NCI-H524 (cell line): ENCODE results near the gene SOX21.

Experiments used
- DNase-seq, 2 experiments: peaks; one replicate each; lab custom pipeline; 2025; lab: John Stamatoyannopoulos, UW

SOX21 gene

DNA sequence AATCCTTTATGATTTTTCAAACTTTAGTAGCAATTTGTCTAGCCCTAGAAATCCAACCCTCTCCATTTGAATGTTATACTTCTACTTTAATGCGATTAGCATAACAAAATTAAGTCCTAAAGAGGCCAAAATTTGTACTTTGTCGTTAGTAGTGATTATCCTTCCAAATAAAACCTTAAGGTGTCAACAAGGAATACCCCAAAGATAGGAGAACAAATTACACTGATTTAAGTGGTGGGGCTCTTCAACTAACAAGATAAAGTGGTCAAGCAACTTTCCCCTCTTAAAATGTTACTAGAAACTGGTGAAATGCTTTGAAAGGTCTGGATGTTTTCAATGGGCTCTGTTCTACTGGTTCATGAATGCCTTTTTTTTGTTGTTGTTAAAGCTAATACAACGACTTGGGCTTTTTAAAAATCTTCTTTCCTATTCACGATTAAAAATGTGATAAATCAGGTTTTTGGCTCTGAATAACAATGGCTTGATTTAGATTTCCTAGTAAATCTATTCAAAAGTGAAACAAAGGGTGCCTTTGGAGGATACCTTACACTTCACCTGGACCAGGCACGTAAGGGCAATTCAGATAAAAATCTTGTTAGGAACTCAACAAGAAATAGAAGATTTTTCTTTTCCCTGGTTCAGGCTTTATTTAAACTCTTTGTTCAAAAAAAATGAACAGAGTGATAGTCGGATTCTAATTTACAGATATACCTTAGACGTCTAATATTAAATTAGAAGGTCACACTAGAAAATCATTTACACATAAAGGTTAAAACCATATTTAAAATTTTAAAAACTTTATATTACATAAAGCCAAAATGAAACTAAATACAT lies 3.1 kb downstream of the SOX21 start:
- DNase-seq: no peak

DNA sequence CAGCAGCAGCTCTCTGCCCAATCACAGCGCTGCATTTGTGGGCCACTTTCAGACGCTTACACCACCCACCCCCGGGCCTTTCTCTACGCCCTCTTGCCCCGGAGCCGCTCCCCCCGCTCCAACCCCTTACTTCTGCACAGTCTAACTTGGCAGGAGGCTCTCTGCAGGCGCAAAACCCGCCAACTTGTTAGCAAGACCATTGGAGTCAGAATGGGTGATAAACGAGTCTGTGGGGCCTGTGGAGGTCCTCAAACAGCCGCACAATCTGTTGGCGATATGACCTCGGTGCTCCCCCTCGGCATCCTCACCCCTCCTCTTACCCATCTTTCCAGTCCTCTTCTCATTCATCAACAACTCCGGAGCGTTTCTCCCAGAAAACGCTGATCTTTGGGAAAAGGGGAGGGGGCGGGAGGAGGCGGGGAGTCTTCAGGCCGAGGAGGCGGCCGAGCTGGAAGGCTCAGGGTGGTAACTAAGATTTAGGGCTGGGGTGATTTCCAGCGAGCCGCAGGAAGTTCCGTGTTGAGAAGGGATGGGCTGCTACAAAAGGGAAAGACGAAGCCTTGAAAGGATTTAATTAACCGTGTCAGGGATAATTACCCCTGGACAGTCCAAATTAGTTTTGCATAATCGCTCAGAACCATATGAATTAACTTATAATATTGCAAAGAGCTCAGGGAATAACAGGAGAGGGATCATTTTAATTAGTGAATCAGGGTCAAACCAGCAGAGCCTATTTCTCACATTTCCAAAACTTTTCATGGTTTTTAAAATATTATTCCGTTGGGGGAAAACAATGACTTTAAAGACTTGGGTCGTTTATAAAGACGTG lies 4.1 kb downstream of the SOX21 start:
- peak in 1 of 2 experiments; percentile 36 for DNase-seq

DNA sequence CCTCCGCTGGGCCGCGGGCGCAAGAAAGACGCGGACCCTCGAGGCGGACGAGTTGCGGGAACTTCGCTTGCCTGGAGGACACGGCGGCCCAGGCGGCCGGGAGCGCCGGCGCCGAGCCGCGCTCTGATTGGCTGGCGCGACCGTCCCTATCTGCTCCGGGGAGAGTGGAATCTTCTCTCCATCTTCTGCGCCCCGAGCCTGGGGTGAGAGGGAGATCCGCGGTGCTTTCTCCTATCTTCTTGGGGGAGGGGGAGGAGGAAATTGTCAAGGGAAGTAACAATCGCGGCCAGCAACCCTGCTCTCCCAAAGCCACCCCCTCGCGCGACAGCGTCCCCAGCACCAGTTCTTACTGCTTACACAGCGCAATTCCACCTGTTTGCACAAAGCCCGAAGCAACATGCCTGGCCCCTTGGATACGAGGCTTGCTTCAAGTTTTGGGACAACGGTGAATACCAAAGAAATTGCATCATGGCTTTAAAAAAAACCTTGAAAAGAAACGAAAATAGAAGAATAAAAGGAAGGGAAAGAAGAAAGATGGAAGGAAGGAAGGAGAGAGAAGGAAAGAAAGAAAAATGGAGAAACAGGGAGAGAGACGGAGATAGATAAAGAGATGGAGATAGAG lies 4.8 kb downstream of the SOX21 start:
- DNase-seq: peak in 1 of 2 experiments; percentile 44

DNA sequence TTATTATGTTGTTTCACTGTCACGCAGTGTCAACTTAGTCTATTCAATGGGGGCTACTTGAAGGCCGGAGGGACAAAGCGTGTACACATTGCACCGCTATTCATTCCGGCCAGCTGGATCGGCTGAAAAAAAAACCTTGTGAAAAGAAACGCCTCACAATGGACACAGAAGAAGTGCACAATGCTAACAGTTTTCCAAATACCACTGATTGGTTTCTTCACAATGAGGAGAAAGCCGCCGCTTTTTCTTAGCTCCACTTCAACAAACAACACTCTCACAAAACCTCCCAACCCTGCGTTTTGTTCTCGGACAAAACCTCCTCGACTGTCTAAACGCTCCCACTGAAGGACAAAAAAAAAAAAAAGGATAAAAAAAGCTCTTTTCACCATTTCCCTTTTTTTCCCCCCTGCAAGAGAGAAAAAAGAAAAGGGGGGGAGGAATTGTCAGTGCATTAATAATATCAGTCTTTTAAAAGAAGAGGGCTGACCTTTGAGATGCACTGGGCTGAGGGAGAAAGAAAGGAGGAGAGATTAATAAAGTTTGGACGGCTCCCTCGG lies 5.4 kb downstream of the SOX21 start:
- DNase-seq: no peak

DNA sequence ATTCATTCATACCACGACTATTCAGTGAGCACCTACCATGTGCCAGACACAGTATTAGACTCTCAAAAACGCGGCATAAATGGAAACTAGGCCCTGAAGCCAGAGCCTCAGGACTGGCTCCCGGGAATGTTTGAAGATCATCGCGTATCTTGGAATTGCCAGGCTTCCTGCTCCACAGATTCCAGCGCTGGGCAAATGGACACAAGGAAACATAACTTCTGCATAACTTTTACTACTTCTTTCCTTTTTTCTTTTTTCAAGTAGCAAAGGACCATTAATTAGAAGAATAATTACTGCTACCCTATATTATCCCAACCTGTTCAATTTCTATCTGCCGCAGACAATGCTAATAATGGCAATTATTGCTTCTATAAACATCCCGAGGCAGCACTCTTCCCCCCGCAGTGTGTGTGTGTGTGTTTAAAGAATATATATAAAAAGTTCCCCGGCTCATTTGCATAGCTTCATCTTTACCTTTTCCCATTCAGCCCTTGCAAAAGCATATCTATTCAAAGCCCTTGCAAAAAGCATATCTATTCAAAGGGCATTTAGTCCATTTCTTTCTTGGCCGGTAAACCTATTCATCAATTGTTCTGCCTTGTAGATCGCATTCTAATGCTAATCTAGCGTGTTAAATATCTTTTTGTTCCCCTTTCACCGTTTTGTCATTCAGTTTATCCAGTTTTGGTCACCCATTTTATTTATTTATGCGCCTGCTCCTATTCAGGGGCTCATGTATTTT lies 6.1 kb downstream of the SOX21 start:
- no peak for DNase-seq

DNA sequence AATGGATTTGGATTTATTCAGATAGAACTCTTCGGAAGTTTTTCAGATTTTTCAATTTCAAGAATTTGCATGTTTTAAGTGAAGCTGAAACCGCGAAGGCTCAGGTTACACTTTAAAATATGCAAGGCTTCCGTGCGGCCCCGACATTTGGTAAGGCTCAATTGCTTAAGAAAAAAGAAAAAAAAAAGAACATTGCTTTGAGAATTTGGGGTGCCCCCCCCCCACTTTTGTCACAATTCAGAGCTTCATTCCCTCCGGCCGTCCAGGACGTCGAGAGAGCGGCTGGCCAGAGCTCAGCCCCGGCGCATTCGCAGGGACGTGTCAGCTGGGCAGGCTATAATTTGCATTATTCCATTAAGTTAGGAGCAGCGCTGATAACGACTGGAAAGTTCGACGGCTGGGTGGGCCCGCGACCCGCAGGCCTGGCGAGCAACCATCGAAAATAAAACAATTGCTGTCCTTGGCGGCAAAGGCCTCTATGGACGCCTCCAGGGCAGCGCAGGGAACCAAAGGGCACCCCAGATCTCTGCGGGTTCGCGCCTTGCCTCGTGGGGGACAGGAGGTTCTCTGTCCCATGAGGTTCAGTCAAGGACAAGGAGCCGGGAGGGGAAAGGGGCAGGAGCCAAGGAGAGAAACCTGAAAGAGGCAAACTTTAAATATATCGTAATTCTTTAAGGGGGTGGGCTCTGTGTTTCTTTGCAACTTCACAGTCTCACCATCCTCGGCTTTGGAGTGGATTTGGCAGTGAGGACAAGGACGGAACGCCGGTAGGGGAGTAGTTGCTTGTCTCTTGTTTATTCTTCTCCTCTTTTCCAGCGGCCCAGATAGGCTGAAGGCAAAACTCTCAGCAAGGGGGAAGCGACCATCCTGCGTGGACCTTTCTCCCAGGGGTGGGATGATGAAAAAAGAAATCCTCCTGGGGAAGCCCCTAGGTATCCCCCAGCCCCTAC lies 7.0 kb downstream of the SOX21 start:
- no peak for DNase-seq

DNA sequence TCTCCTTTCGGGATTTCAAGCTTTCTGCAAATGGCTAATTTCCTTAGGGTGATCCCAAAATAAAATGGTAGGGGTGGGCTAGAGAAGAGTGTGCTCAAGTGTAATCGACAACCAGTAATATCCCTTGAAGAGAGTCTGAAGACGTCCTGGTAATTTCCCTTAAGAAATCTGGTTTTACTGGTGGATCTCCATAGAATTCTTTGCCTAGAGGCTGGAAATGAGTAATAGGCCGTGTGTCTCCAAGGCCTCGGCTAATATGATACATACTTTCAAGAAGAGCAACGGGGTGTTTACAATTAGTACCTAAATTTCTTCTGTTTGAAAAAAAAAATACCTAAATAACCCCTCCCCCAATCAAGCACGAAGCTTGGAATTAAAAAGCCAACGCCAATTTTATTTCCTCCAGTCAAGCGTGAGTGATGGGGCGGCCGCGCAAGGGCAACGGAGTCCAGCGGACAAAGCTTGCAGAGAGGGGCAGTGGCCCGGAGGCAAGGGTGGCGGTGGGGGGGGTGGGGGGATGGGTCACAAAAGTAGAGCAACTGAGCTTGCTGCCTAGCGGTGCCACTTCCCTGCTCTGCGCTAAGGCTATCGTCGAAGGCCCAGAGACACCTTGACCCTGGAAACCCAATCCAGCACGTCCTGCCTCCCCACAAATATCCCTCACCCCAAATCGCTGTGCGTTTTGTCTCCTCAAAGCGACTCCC lies 7.8 kb downstream of the SOX21 start:
- no peak for DNase-seq

DNA sequence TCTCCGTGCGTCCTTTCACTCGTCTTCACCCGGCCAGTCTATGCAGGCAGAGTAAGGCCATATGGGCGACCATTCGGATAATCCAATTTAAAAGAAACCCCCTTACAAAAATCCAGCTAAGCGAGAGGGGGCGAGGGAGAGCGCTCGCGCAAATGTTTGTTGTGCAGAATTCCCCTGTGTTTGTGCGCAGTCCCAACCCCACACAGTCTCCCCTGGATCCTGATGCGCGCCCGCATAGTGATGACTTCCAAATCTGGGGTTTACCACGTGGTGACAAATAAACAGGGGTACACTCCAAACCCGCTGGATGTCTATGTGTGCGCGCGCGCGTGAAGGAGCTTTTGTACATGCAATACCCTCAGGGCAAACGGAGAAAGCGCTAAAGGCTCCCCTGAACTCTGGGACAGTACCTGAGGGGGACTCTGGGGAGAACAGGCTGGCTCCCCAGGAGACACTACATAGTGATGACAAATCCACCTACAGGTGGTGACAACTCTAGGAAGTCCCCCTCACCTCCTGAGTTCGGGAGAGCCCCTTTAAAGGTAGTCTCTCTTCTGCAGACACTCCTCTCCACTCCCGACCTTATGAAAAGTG lies 8.5 kb downstream of the SOX21 start:
- no peak for DNase-seq

DNA sequence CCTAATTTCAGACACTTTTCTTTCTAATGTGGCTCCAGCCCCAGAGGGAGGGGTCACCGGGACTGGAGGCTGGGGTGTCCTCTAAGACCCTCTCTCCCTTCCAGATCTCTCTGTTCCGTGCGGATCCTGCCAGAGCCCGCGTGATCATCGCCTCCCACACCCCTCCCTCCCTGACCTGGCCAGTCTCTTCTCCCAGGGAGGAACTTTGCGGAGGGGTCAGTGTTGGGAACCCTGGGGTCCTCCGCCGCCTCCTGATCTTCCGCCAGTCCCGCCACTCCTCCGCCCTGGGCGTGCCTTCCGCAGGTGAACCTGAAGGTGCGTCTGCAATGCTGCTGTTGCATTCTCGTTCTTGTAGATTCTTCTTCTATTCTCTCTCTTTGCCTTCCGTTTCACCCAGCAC lies 9.1 kb downstream of the SOX21 start:
- no peak for DNase-seq

DNA sequence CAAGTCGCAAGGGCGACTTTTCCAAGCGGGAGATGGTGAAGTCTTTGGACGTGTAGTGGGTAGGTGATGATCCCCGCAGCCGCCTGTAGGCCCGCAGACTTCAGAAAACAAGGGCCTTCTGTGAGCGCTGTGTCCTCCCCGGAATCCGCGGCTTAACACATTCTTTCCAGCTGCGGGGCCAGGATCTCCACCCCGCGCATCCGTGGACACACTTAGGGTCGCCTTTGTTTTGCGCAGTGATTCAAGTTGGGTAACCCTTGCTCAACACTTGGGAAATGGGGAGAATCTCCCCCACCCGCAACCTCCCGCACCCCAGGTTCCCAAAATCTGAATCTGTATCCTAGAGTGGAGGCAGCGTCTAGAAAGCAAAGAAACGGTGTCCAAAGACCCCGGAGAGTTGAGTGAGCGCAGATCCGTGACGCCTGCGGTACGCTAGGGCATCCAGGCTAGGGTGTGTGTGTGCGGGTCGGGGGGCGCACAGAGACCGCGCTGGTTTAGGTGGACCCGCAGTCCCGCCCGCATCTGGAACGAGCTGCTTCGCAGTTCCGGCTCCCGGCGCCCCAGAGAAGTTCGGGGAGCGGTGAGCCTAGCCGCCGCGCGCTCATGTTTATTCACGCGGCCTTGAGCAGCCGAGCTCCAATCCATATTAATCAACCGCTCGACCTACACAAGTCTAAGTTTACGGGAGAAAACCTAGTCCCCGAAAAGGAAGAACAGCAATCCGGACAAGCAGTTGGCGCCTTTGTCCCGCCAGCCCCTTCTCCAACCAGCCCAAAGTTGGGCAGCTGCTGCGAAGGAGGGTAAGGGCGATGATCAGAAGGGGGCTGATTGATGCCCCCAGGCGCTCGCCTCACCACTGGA lies 9.9 kb downstream of the SOX21 start:
- DNase-seq: no peak

DNA sequence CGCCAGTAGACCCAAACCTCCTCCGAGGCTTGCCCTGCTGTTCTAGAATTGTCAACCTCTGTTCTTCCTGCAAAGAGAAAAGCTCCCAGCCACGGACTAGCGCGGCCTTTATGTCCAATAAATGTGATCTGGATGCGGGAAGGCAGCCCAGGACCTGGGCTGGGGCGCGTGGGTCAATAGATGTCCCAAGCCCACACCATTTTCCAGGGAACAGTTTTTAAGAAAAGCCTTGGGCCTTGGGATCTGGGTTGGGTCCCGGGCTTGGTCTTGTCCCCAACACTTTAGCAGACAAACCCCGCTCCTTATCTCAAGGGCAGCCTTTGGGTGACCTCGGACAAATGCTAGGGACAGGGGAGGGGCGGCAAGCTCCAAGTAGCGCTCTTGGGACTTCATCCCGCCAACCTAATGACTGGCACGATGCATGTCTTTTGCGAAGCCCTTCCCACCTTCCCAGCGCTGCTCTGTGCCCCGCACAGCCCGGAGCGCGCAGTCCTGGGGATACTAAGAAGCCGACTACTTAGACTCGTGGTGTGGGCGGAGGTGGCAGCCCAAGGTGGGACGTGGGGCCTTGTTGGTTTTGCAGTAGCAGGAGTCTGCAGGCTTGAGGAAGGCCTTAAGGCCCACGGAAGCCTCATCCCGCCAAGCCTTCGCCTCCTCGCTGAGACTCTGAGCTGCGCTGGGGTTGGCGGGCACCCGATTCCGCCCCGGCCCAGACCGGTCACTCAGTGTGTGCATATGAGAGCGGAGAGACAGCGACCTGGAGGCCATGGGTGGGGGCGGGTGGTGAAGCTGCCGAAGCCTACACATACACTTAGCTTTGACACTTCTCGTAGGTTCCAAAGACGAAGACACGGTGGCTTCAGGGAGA lies 10.8 kb downstream of the SOX21 start:
- DNase-seq: no peak

DNA sequence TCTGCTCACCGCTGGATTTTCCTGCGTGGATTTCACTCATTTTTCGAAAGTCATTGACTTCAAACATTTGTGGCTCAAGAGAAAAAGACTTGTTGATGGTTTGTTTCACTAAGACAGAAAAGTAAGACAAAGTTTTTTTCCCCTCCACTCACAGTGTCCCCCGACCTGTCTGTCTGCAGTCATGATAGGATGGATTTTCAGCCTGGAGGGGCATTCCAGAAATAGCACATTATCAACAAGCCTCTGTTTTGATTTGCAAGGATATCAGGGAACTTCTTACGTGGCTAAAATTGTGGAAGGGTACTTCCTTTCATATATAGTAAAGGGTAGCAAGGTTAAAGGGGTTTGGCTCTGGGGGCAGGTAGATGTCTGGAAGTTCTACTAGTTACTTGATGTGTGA lies 11.8 kb downstream of the SOX21 start:
- no peak for DNase-seq

DNA sequence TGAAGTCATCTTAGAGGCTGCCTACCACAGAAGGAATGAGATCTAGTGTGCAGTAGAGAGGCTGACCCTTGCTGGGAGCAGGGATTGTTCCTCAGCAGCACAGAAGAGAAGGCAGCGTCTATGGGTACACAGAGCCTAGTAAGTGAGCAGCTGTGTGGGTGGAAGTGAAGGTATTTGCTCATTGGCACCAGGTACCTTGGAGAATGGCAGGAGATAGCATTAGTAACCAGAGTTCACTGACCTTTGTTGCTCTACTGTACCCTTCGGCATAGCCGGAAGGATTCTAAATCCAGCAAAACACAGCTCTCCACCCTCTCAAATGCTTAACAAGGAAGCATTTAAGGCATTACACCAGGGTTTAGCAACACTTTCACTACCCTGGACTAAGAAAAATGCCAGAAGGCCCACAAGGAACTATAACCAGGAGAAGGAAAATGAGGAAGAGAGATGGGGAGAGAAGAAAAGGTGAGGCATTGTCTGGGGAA lies 12.3 kb downstream of the SOX21 start:
- DNase-seq: no peak

DNA sequence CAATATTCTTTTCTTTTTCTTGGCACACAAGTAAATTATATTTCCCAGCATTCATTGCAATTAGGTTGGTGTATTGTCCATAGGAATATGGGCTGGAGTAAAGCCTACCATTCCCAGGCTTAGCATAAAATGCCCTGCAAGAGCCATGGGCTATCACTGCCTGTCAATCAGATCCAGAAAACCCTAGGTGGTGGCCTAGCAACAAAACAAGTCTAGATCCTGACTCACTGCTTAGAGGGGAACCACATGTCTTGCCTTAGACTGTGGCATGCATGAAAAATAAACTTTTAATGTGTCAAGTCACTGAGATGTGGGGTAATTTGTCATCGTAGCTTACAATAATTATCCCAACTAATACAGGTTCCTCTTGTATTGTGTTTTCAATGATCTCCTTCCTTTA lies 16.2 kb downstream of the SOX21 start:
- DNase-seq: no peak

DNA sequence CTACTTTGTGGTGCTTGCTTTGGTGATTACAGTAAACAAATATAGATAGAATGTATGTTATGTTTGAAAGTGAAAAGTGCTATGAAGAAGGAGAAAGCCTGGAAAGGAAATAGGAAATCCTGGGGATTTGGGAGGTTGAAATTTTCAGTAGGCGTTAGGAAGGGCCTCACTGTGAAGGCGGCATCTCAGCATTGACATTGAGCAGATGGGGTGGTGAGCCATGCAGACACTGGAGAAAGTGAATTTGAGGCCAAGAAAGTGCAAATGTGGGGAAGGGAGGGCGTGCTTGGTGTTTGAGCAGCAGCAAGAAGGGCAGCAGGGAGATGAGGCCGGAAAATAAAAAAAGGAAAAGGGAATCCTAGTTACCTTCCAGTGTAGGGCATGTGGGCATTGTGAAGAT lies 20.3 kb downstream of the SOX21 start:
- no peak for DNase-seq

DNA sequence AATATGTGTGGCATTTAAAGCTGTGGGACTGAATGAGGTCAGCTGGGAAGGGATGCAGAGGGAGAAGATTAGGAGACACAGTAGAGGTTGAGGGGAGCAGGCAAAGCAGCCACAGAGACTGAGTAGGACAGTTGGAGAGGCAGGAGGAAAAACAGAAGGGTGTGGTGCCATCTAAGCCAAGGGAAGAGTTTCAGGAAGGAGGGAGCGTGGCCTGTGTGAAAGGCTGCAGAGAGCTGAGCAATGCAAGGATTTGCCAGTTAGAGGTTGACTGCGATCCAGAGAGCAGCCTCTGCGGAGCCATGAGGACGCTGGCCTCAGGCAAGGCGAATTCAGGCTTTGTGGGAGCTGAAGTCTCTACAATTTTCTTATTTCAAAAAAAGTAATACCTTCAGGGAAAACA lies 28.9 kb downstream of the SOX21 start:
- no peak for DNase-seq

DNA sequence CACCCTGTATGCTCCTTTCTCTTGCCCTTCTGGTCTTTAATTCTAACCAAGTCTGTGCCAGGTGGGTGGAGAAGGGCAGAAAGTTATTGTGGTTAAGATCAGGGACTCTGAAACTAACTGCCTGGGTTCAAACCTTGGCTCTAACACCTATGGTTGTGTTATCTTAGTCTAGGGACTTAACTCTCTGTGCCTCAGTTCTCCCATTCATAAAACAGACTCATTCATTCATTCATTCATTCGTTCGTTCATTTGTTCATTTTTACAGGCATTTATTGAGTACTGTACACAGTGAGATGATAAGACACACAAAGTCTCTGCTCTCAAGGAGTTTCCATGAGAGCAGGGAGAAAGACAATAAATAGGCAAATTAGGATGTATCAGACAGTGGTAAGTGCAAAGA lies 30.1 kb downstream of the SOX21 start:
- DNase-seq: no peak

DNA sequence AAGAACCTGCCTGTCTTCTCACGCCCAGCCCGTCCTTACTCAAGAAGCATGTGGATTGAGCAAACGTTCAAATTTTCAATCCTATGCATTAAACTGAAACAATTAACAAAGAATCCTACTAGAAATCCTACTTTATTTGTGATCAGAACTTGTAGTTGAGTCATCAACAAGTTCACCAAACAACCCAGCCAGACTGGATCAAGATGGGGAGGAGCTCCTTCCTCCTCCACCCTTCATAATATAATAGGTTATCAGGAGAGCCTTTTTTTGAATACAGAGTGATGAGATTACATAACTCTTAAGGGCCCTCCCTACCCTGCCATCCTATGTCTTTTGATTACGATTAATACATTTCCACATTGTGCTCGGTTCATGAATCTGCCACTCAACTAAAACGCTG lies 32.7 kb downstream of the SOX21 start:
- DNase-seq: no peak
